GM12878 (cell line): ENCODE results near the gene CACNA2D1. TPM values are rescaled to one million over a fixed set of nuclear protein-coding genes. Genes with fewer than 3 reads are reported as not detected.

Source experiments
- EED ChIP-seq: sonication (generic); IDR thresholded peaks from 2 replicates; pipeline ENCODE4 v1.6.1; 2016; ENCODE audit warnings: antibody characterized with exemption, low read depth
- KLF5 ChIP-seq: fragments of 450-650 bp; IDR thresholded peaks from 2 replicates; pipeline ENCODE4 v1.6.1; 2014; ENCODE audit warnings: mild to moderate bottlenecking; ENCODE audit not compliant: partially characterized antibody
- SKIL ChIP-seq: fragments of 450-650 bp; IDR thresholded peaks from 2 replicates; pipeline ENCODE4 v1.6.1; 2017; ENCODE audit warnings: mild to moderate bottlenecking, low read depth, inconsistent platforms; ENCODE audit not compliant: poor library complexity, severe bottlenecking
- SREBF1 ChIP-seq: IDR thresholded peaks from 2 replicates; pipeline ENCODE4 v1.6.1; 2012; ENCODE audit warnings: mild to moderate bottlenecking, low read length
- polyA plus RNA-seq, 11 experiments: library from polyadenylated mRNA; depleted of rRNA in 4 of 11; unstranded in 6 of 11; stranded (reverse) in 5 of 11; fragments of >200 nt; fragmentation: Nextera tagmentation in 4 of 11; fragmentation: Illumina TruSeq in 1 of 11; extraction: Ambion mirVana in 4 of 11; extraction: Trizol in 1 of 11; gene quantifications; 1 replicate in 1 of 11; 2 replicates in 10 of 11; pipeline versions ENCODE4 v1.2.1 to v1.2.3, GENCODE V29; 2011 to 2016; ENCODE audit warnings: inconsistent platforms in 2 of 11, missing spikeins in 2 of 11, low read depth in 1 of 11
- total RNA-seq, 4 experiments: library from RNA; depleted of rRNA in 3 of 4; stranded (reverse); fragments of >200 nt in 3 of 4; fragmentation: Illumina TruSeq in 1 of 4; extraction: Trizol in 1 of 4; gene quantifications; 2 replicates each; pipeline versions ENCODE4 v1.2.1 to v1.2.3, GENCODE V29; 2013 to 2021
- TF ChIP-seq, protein P1 (sequence below): IDR thresholded peaks from 2 replicates; pipeline ENCODE4 v1.6.1; 2012; ENCODE audit warnings: low read depth, low read length, improper control_type of control experiment
- TF ChIP-seq, protein P2 (sequence below): fragments of 450-650 bp; IDR thresholded peaks from 2 replicates; pipeline ENCODE4 v1.6.1; 2017; ENCODE audit warnings: mild to moderate bottlenecking, moderate library complexity

The CACNA2D1 gene
- total and polyA plus RNA-seq, 10 of the 15 experiments (the other 5 are each of a cell fraction or from before 2014, with no cell fraction given): 0.14 to 14.8 (median 0.97) TPM

DNA sequence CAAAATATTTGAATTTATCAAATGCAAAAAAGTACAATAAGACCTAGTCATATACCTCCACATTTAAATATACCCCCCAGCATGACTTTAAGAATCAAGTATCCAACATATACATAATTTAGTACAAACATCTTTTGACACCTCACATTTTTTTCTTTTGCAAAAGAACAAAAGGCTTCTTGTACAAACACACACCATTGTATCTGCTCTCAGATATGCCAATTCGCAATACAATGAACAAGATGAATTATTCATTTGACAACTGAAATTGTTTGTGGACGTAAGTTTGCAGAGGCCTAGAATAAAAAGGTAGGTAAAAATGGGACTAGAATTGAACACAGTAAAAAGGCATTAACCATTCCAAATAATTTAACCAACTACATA is 154.4 kb downstream of the CACNA2D1 start (continued):
- no peak for TF ChIP-seq SKIL
- TF ChIP-seq, protein P1, sequence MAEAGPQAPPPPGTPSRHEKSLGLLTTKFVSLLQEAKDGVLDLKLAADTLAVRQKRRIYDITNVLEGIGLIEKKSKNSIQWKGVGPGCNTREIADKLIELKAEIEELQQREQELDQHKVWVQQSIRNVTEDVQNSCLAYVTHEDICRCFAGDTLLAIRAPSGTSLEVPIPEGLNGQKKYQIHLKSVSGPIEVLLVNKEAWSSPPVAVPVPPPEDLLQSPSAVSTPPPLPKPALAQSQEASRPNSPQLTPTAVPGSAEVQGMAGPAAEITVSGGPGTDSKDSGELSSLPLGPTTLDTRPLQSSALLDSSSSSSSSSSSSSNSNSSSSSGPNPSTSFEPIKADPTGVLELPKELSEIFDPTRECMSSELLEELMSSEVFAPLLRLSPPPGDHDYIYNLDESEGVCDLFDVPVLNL: no peak
- TF ChIP-seq, protein P2, sequence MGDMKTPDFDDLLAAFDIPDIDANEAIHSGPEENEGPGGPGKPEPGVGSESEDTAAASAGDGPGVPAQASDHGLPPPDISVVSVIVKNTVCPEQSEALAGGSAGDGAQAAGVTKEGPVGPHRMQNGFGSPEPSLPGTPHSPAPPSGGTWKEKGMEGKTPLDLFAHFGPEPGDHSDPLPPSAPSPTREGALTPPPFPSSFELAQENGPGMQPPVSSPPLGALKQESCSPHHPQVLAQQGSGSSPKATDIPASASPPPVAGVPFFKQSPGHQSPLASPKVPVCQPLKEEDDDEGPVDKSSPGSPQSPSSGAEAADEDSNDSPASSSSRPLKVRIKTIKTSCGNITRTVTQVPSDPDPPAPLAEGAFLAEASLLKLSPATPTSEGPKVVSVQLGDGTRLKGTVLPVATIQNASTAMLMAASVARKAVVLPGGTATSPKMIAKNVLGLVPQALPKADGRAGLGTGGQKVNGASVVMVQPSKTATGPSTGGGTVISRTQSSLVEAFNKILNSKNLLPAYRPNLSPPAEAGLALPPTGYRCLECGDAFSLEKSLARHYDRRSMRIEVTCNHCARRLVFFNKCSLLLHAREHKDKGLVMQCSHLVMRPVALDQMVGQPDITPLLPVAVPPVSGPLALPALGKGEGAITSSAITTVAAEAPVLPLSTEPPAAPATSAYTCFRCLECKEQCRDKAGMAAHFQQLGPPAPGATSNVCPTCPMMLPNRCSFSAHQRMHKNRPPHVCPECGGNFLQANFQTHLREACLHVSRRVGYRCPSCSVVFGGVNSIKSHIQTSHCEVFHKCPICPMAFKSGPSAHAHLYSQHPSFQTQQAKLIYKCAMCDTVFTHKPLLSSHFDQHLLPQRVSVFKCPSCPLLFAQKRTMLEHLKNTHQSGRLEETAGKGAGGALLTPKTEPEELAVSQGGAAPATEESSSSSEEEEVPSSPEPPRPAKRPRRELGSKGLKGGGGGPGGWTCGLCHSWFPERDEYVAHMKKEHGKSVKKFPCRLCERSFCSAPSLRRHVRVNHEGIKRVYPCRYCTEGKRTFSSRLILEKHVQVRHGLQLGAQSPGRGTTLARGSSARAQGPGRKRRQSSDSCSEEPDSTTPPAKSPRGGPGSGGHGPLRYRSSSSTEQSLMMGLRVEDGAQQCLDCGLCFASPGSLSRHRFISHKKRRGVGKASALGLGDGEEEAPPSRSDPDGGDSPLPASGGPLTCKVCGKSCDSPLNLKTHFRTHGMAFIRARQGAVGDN: no peak
- TF ChIP-seq EED: no peak
- TF ChIP-seq SREBF1: no peak
- no peak for TF ChIP-seq KLF5
